Upper lobe of left lung (tissue), 6 donors: ENCODE measurements around the gene FRMPD2. TPM values are rescaled to one million over a fixed set of nuclear protein-coding genes. Genes with fewer than 3 reads are reported as not detected.

Experiments used
- ATAC-seq, 2 donors: fragments of 200-7000 bp; cut with Tn5 transposase; one replicate each; pipeline ENCODE4 v1.9.1; 2022; ENCODE audit warnings: mild to moderate bottlenecking in 2 of 2, moderate library complexity in 2 of 2; ENCODE audit not compliant: low FRiP score in 2 of 2
- DNase-seq, 2 donors: peaks; one replicate each; pipeline ENCODE4 v3.0.0-alpha.2; 2019 to 2020
- H3K27ac ChIP-seq, 4 donors: fragments of 200-600 bp; sonication (generic); one replicate each; pipeline ENCODE4 v1.5.1; 2016 to 2019
- H3K27me3 ChIP-seq, 4 donors: fragments of 200-600 bp; sonication (generic); one replicate each; pipeline ENCODE4 v1.5.1; 2017 to 2019
- H3K36me3 ChIP-seq, 4 donors: fragments of 200-600 bp; sonication (generic); one replicate each; pipeline ENCODE4 v1.5.1; 2016 to 2019
- H3K4me1 ChIP-seq, 4 donors: fragments of 200-600 bp; sonication (generic); one replicate each; pipeline ENCODE4 v1.5.1; 2018 to 2019
- H3K4me3 ChIP-seq, 4 donors: fragments of 200-600 bp; sonication (generic); one replicate each; pipeline ENCODE4 v1.5.1; 2017 to 2019; ENCODE audit warnings: mild to moderate bottlenecking in 2 of 4, moderate library complexity in 1 of 4
- H3K9me3 ChIP-seq, 4 donors: fragments of 200-600 bp; sonication (generic); one replicate each; pipeline ENCODE4 v1.5.1; 2018 to 2019
- CTCF ChIP-seq, 6 experiments: fragments of 450-650 bp in 4 of 6; fragments of 200-600 bp in 2 of 6; sonication (generic) in 2 of 6; IDR thresholded peaks; one replicate each; pipeline ENCODE4 v1.5.1; 2016 to 2019; ENCODE audit warnings: antibody characterized with exemption in 6 of 6
- EP300 ChIP-seq, 4 donors: sonication (generic); formaldehyde crosslinking; IDR thresholded peaks; one replicate each; pipeline ENCODE4 v1.5.1; 2017; ENCODE audit warnings: antibody characterized with exemption in 4 of 4, control low read depth in 2 of 4
- POLR2A ChIP-seq, 4 donors: fragments of 450-650 bp; IDR thresholded peaks; one replicate each; pipeline ENCODE4 v1.5.1; 2016 to 2017; ENCODE audit warnings: antibody characterized with exemption in 4 of 4, mild to moderate bottlenecking in 2 of 4
- POLR2AphosphoS5 ChIP-seq, 2 donors: sonication (generic); formaldehyde crosslinking; IDR thresholded peaks; one replicate each; pipeline ENCODE4 v1.5.1; 2017; ENCODE audit warnings: antibody characterized with exemption in 2 of 2
- WGBS, 2 donors: methylation state at CpG; one replicate each; pipeline ENCODE4 v1.1.5; 2017 to 2018; 5-methylcytosine and 5-hydroxymethylcytosine counted together
- total RNA-seq, 6 donors: library from RNA; depleted of rRNA in 4 of 6; stranded (reverse); fragments of >200 nt in 4 of 6; gene quantifications; one replicate each; pipeline versions ENCODE4 v1.1.0 to v1.2.1, GENCODE V29; 2016 to 2021
- donor health status: DM: no; HTN: no; CAD: no; lungs with moderate emphysema.
- donor health status: DM: no; HTN: yes; CAD: no; lungs with severe emphysema.

FRMPD2 gene
- total RNA-seq, 6 donors from 2014 or later: 0.23 to 38.6 (median 5.6) TPM

- Histone ChIP-seq H3K27ac (no peak overlapping the region), H3K9me3 (no peaks in the 10 kb centered on the region), H3K36me3 (no peaks in the 10 kb centered on the region), H3K4me1 (no peaks in the 10 kb centered on the region), H3K4me3 (no peak overlapping the region), H3K27me3 (no peaks in the 10 kb centered on the region)
- ATAC-seq: no peak
- WGBS, 2 donors: 97 to 98% methylated on average over 7 of the region's 8 CpGs
- DNase-seq: no peak
- TF ChIP-seq POLR2AphosphoS5 (IDR thresholded peaks at IDR 0.05) (no peak), CTCF (IDR thresholded peaks at IDR 0.05) (no peak), POLR2A (IDR thresholded peaks at IDR 0.05) (no peak), EP300 (IDR thresholded peaks at IDR 0.05) (no peak)
These were observed 24.6 kb downstream of the FRMPD2 start for GRCh38 chr10:48249763-48250351.

- TF ChIP-seq CTCF (IDR thresholded peaks at IDR 0.05) (no peak), POLR2AphosphoS5 (IDR thresholded peaks at IDR 0.05) (no peak), EP300 (IDR thresholded peaks at IDR 0.05) (no peak), POLR2A (IDR thresholded peaks at IDR 0.05) (no peak)
- Histone ChIP-seq H3K9me3 (no peaks in the 10 kb centered on the region), H3K4me1 (no peaks in the 10 kb centered on the region), H3K27me3 (no peaks in the 10 kb centered on the region), H3K36me3 (no peaks in the 10 kb centered on the region), H3K27ac (no peak overlapping the region), H3K4me3 (no peak overlapping the region)
- DNase-seq: no peak
- ATAC-seq: no peak
- 60 to 87% methylated on average over 2 to 6 of the region's 6 CpGs for WGBS, 2 donors
These were observed 25.3 kb downstream of the FRMPD2 start for GRCh38 chr10:48249004-48249762.

GRCh38 chr10:48248462-48248861 lies 26.0 kb downstream of the FRMPD2 start:
- H3K9me3 ChIP-seq: no peaks in the 10 kb centered on the region
- 40 to 50% methylated on average over 2 of the region's 2 CpGs for whole genome bisulfite sequencing, 2 donors
- DNase-seq: no peak
- no peak overlapping the region for H3K27ac ChIP-seq
- no peak overlapping the region for H3K4me3 ChIP-seq
- no peaks in the 10 kb centered on the region for H3K4me1 ChIP-seq
- ATAC-seq: no peak
- H3K36me3 ChIP-seq: no peaks in the 10 kb centered on the region
- no peaks in the 10 kb centered on the region for H3K27me3 ChIP-seq
- TF ChIP-seq POLR2AphosphoS5 (IDR thresholded peaks at IDR 0.05) (no peak), POLR2A (IDR thresholded peaks at IDR 0.05) (no peak), EP300 (IDR thresholded peaks at IDR 0.05) (no peak), CTCF (IDR thresholded peaks at IDR 0.05) (no peak)

GRCh38 chr10:48247680-48248079 lies 26.8 kb downstream of the FRMPD2 start:
- TF ChIP-seq POLR2AphosphoS5 (IDR thresholded peaks at IDR 0.05): no peak
- no peak for TF ChIP-seq CTCF (IDR thresholded peaks at IDR 0.05)
- TF ChIP-seq EP300 (IDR thresholded peaks at IDR 0.05): no peak
- TF ChIP-seq POLR2A (IDR thresholded peaks at IDR 0.05): no peak
- Histone ChIP-seq H3K27me3 (no peaks in the 10 kb centered on the region), H3K36me3 (no peaks in the 10 kb centered on the region), H3K27ac (no peak overlapping the region), H3K4me3 (no peak overlapping the region), H3K4me1 (no peaks in the 10 kb centered on the region), H3K9me3 (no peaks in the 10 kb centered on the region)
- 75 to 82% methylated on average over 2 of the region's 2 CpGs for WGBS, 2 donors
- DNase-seq: no peak
- no peak for ATAC-seq
